ENCODE data around the gene RAD50.

The RAD50 gene

DNA sequence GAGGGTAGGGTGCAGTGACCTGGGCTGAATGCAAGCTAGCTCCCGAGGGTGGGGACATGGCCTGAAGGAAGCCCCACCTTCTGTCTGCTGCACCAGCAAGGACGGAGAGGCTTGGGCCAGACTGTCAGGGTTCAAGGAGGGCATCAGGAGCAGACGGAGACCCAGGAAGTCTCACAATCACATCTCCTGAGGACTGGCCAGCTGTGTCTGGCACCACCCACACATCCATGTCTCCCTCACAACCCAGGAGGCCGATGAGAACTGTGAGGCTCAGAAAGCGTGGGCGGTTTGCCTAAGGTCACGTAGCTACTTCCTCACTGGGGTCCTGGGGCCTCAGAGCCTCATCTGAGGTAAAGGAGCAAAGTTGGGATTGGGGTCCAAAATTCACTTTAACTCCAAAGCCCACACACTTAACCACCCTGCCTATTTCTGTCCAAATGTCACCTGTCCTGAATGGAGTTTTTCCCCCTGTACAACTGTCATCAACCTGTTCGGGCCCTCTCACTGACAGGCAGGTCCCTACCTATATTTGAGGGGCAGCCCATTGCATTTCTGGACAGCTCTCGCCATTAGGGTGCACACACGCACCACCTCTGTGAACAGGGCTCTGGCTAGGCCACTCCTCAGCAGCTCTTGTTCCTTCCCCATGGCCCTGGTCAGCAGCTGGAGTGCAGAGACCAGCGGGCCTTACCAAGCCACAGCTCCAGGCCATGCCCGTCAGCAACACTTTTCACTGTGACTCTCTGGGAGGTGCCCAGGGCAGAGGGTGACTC lies 104.6 kb downstream of the RAD50 start:
- no peak for DNase-seq (ENCODE audit: low read depth)

DNA sequence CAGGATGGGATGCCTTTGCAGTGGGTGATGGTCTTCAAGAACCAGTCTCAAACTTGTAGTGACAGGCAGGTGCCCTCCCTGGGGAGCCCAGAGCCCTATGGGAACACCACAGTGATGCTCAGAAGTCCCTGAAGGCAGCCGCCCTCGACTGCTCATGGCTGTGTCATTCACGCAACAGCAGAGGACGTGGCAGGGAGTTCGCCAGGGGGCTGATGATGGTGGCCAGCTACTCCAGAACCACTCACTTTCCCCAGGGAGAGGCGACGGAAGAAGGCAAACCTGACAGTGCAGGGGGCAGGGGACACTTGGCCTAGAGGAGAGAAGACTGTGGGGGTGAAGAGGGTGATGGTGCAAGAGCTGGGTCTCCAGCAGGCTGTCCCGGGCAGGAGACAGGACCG lies 105.2 kb downstream of the RAD50 start:
- DNase-seq (ENCODE audit: low read depth): no peak

GRCh38 chr5:132662925-132663770 lies 106.4 kb downstream of the RAD50 start:
- DNase-seq (ENCODE audit: low read depth): peak; percentile 30

DNA sequence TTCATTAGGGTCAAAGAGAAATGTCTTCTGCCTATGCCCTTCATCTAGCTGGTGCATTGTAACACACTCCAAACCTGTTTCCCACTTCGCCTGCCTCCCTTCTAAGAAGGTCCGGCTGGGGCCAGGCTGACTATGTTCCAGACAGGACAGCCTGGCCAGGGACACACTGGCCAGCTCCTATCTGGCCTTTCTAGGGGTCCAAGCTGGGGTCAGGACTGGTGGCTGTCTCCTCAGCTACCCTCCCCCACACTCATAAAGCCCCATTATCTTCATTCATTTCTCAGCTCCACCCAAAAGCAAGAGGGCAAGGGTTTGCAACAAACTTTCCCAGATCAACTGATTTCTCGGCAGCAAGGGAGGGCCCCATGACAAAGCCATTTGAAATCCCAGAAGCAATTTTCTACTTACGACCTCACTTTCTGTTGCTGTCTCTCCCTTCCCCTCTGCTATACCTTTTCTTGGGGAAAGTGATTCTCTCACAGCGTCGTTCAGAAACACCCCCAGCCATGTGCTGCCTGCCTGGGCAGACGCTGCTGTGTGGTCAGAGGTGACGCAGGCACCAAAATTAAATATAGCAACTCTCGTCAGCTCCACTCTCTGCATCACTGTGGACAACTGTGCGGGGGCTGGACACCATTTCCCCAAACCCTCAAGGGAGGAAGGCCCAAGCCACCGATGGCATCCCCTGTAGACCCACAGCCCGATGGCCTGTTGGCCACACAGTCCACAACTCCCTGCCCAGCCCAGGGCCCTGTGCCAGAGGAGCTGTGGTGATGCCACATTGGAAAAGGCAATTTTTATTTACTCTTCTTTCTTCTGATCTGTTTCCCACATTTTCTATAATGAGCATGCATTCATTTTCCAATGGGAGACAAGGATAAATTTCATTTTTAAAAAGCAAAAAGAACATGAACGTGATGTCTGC lies 107.3 kb downstream of the RAD50 start:
- DNase-seq (ENCODE audit: low read depth): no peak

GRCh38 chr5:132664696-132665209 lies 108.0 kb downstream of the RAD50 start:
- no peak for DNase-seq (ENCODE audit: low read depth)

DNA sequence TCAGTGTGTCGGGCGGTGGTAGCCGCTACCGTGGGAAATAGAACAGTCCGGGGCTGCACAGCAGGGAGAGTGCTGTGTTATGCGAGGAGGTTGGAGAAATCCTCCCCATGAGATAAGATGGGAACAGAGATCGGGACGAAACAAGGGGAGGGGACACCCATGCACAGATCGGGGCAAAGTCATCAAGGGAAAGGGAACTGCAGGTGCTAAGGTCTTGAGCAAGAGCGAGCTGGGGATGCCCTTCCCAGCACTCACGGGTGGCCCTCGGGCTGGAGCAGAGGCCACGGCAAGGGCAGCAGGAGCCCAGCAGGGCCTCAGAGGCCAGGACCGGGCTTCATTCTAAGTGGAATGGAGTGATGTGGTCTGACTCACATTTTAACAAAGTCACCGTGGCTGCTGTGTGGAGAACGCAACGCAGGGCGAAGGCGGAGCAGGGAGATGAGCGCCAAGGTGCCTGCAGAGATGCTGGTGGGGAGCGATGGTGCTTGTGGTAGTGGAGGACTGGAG lies 108.8 kb downstream of the RAD50 start:
- no peak for DNase-seq (ENCODE audit: low read depth)

- no peak for DNase-seq (ENCODE audit: low read depth)
Observed at GRCh38 chr5:132666310-132667123, 109.7 kb downstream of the RAD50 start.

DNA sequence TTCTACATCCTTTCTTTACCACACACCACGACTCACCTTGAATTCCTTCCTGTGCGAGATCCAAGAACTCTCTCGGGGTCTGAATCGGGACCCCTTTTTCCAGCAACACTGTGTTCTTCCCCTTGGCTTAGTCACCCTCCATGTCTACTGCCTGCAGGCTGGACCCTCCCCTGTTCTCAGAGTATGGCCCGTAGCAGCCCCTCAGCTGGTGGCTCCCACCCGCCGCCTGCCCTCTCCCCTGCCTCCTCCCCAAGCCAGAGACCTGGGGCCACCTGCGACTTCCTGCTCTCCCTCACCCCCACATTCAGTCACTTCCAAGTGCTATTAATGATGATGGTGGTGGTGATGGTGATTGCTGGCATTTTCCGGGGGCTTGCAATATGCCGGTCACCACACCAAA lies 110.5 kb downstream of the RAD50 start:
- DNase-seq (ENCODE audit: low read depth): no peak

- DNase-seq (ENCODE audit: low read depth): no peak
Observed at GRCh38 chr5:132667761-132668705, 111.3 kb downstream of the RAD50 start.

GRCh38 chr5:132668706-132669454 lies 112.1 kb downstream of the RAD50 start:
- no peak for DNase-seq (ENCODE audit: low read depth)

DNA sequence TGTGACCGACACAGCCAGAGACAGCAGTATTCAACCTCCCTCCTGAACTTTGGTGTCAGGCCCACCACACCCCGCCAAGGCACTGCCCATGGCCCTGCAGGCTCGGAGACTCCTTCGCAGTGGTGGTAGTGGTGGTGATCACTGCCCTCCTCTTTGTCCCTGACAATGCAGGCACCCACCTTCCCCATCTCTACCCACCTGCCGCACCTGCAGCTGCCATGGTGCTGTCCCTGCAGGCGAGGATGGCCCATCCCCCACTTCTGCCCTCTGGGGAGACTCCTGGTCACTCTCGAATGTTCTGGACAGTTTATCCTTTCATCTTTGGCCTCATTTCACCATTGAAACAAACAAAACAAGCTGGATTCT lies 112.7 kb downstream of the RAD50 start:
- DNase-seq (ENCODE audit: low read depth): no peak

GRCh38 chr5:132669966-132670882 lies 113.4 kb downstream of the RAD50 start:
- no peak for DNase-seq (ENCODE audit: low read depth)

DNA sequence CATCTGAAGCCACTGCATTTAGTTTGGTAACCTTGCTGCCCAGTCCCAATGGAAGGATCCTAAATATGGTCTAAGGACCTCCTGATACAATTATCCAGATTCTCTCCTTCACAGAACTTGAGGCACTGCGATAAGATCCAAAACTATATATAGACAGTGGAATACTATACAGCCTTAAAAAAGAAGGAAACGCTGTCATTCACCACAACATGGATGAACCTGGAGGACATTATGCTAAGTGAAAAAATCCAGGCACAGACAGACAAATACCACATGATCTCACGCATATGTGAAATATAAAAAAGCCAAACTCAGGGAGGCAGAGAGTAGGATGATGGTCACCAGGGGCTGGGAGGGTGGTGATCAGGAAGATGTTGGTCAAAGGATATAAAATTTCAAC lies 114.2 kb downstream of the RAD50 start:
- no peak for DNase-seq (ENCODE audit: low read depth)

- no peak for DNase-seq (ENCODE audit: low read depth)
Observed at GRCh38 chr5:132673488-132673887, 116.7 kb downstream of the RAD50 start.

DNA sequence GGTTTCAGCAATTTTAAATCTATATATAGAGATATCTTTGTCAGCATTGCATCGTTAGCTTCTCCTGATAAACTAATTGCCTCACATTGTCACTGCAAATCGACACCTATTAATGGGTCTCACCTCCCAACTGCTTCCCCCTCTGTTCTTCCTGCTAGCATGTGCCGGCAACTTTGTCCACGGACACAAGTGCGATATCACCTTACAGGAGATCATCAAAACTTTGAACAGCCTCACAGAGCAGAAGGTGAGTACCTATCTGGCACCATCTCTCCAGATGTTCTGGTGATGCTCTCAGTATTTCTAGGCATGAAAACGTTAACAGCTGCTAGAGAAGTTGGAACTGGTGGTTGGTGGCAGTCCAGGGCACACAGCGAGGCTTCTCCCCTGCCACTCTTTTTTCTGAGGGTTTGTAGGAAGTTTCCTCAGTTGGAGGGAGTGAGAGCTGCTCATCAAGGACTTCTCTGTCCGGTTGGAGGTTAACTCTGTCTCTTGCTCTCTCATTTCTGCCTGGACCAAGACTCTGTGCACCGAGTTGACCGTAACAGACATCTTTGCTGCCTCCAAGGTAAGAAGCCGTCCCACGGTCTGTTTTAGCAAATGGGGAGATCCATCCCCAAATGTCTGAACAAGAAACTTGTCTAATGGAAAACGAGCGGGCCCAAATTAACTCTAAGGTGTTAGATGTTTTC lies 117.3 kb downstream of the RAD50 start, which contains the start of gene IL4:
Gene IL4, plus strand, starts transcription at position 51 of the 692 bp plus-strand sequence. Its CDS starts 62 bp downstream, at position 113.
- DNase-seq (ENCODE audit: low read depth): no peak

GRCh38 chr5:132674671-132675506 lies 118.1 kb downstream of the RAD50 start:
- no peak for DNase-seq (ENCODE audit: low read depth)

Data from activated T-cell treated with anti-CD3 and anti-CD28 coated beads for 24 hours (primary cell).